ENCODE data around the gene GPR107.

DNA sequence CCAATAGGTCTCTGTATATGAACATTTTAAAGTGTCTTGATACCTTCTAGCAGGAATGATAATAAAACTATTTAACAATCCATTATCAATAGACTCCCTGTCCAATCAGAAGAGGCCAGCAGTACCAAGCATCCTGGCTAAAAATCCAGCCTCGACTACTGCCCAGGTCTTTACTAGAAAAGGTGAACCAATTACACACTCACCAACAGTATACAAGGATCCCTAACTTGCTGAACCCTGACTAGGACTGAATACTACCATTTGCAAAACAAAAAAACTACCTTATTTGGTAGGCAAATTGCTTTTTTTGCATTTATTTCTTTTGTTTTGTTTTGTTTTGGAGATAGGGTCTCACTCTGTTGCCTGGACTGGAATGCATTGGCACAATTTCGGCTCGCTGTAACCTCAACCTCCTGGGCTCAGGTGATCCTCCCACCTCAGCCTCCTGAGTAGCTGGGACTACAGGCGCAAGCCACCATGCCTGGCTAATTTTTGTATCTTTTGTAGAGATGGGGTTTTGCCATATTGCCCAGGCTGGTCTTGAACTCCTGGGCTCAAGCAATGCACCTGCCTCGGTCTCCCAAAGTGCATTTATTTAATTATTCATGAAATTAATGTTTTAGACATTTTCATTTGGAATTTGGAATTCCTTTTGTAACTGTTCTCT is 38.2 kb upstream of the GPR107 start:
- no peak for TF ChIP-seq POLR2A (IDR thresholded peaks at IDR 0.05)
- TF ChIP-seq, protein P1, sequence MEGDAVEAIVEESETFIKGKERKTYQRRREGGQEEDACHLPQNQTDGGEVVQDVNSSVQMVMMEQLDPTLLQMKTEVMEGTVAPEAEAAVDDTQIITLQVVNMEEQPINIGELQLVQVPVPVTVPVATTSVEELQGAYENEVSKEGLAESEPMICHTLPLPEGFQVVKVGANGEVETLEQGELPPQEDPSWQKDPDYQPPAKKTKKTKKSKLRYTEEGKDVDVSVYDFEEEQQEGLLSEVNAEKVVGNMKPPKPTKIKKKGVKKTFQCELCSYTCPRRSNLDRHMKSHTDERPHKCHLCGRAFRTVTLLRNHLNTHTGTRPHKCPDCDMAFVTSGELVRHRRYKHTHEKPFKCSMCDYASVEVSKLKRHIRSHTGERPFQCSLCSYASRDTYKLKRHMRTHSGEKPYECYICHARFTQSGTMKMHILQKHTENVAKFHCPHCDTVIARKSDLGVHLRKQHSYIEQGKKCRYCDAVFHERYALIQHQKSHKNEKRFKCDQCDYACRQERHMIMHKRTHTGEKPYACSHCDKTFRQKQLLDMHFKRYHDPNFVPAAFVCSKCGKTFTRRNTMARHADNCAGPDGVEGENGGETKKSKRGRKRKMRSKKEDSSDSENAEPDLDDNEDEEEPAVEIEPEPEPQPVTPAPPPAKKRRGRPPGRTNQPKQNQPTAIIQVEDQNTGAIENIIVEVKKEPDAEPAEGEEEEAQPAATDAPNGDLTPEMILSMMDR (IDR thresholded peaks at IDR 0.05 in 4 of 5, conservative IDR thresholded peaks at IDR 0.05 in 1 of 5) = no peak
